ENCODE data around the gene SEMA3A.

DNA sequence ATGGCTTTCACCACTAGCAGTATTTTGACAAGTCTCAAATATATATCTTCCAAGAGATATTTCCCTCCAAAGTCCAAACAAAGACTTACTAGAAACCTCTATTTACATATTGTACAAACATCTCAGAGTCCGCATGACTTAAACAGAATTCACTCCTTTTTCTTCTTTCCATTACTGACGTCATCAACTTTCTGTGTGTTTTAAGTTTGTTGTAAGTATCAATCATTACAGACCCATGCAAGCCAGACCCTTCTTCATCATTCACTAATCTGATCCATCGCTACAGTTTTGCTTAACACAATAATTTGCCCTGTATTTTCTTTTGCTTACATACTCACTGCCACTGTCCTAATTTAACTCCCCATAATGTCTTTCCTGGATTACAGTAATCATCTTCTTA, 51.9 kb downstream of the SEMA3A start:
- TF ChIP-seq, protein P1, sequence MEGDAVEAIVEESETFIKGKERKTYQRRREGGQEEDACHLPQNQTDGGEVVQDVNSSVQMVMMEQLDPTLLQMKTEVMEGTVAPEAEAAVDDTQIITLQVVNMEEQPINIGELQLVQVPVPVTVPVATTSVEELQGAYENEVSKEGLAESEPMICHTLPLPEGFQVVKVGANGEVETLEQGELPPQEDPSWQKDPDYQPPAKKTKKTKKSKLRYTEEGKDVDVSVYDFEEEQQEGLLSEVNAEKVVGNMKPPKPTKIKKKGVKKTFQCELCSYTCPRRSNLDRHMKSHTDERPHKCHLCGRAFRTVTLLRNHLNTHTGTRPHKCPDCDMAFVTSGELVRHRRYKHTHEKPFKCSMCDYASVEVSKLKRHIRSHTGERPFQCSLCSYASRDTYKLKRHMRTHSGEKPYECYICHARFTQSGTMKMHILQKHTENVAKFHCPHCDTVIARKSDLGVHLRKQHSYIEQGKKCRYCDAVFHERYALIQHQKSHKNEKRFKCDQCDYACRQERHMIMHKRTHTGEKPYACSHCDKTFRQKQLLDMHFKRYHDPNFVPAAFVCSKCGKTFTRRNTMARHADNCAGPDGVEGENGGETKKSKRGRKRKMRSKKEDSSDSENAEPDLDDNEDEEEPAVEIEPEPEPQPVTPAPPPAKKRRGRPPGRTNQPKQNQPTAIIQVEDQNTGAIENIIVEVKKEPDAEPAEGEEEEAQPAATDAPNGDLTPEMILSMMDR (IDR thresholded peaks at IDR 0.05), result no peak
- TF ChIP-seq EZH2 (IDR thresholded peaks at IDR 0.05), result no peak
